H1 (cell line): Measurements from ENCODE around the gene VIPR2. TPM values are rescaled to one million over a fixed set of nuclear protein-coding genes. Genes with fewer than 3 reads are reported as not detected.

Source experiments
- CTCF ChIA-PET: fragments of 300-600 bp; sonication (Branson Sonifier 250); formaldehyde crosslinking; loops from one replicate; lab custom pipeline; 2021; ENCODE audit not compliant: partially characterized antibody; lab: Charles Lee
- POLR2A ChIA-PET: fragments of 300-600 bp; sonication (Branson Sonifier 250); formaldehyde crosslinking; loops from one replicate; lab custom pipeline; 2021; ENCODE audit warnings: inconsistent platforms; ENCODE audit not compliant: partially characterized antibody; lab: Charles Lee
- DNase-seq, 2 experiments: peaks; one replicate each; pipeline versions ENCODE4 v3.0.0 to v3.0.0-alpha.2; 2010 to 2022; ENCODE audit warnings: low spot score in 2 of 2, low read depth in 1 of 2, mixed read lengths in 1 of 2
- FAIRE-seq: peaks from 2 replicates; lab custom pipeline; 2011; peaks lifted over from hg19 to GRCh38; lab: Jason Lieb, UNC
- H2AFZ ChIP-seq: 2 replicates; pipeline ENCODE4 v1.8.1; 2012; ENCODE audit warnings: low read length, inconsistent platforms
- H2AK5ac ChIP-seq: 2 replicates; pipeline ENCODE4 v1.6.1; 2013; ENCODE audit warnings: low read depth, low read length
- H2BK120ac ChIP-seq: replicated peaks from 2 replicates; pipeline ENCODE3; 2013; ENCODE audit warnings: low read depth, low read length, inconsistent platforms
- H2BK12ac ChIP-seq: 2 replicates; pipeline ENCODE4 v1.6.1; 2013; ENCODE audit warnings: low read depth, low read length
- H2BK15ac ChIP-seq: 2 replicates; pipeline ENCODE4 v1.6.1; 2013; ENCODE audit warnings: low read length
- H2BK20ac ChIP-seq: 2 replicates; pipeline ENCODE4 v1.6.1; 2013; ENCODE audit warnings: low read length
- H2BK5ac ChIP-seq: 2 replicates; pipeline ENCODE4 v1.6.1; 2013; ENCODE audit warnings: low read depth, low read length
- H3K14ac ChIP-seq: 2 replicates; pipeline ENCODE4 v1.6.1; 2013; ENCODE audit warnings: inconsistent platforms; ENCODE audit not compliant: insufficient read length
- H3K18ac ChIP-seq: 2 replicates; pipeline ENCODE4 v1.6.1; 2013; ENCODE audit warnings: low read length; ENCODE audit errors: extremely low read depth
- H3K23ac ChIP-seq: 2 replicates; pipeline ENCODE4 v1.6.1; 2013; ENCODE audit warnings: inconsistent platforms; ENCODE audit not compliant: insufficient read length
- H3K23me2 ChIP-seq: 2 replicates; pipeline ENCODE4 v1.6.1; 2013; ENCODE audit warnings: low read depth, low read length
- H3K27ac ChIP-seq: 2 replicates; pipeline ENCODE4 v1.6.1; 2011; ENCODE audit warnings: low read depth, low read length, inconsistent platforms
- H3K27me3 ChIP-seq, 4 experiments: replicated peaks in 1 of 4; 1 replicate in 1 of 4; 2 replicates in 3 of 4; pipeline versions ENCODE4 v1.6.1 to v1.8.1; 2011 to 2013; ENCODE audit warnings: low read length in 3 of 4, mild to moderate bottlenecking in 3 of 4, inconsistent platforms in 2 of 4, mixed read lengths in 2 of 4, moderate library complexity in 1 of 4; ENCODE audit not compliant: control insufficient read depth in 3 of 4, insufficient read depth in 3 of 4; ENCODE audit errors: extremely low read depth in 1 of 4
- H3K36me3 ChIP-seq, 4 experiments: 2 replicates each; pipeline versions ENCODE4 v1.6.1 to v1.8.1; 2011 to 2013; ENCODE audit warnings: mild to moderate bottlenecking in 4 of 4, low read length in 3 of 4, moderate library complexity in 2 of 4, control low read depth in 1 of 4, inconsistent platforms in 1 of 4; ENCODE audit not compliant: insufficient read depth in 4 of 4, control insufficient read depth in 2 of 4
- H3K4ac ChIP-seq: replicated peaks from 2 replicates; pipeline ENCODE3; 2013; ENCODE audit warnings: low read length, low read depth, mixed read lengths, inconsistent platforms; ENCODE audit not compliant: insufficient read length
- H3K4me1 ChIP-seq, 4 experiments: replicated peaks in 1 of 4; 1 replicate in 1 of 4; 2 replicates in 3 of 4; pipeline versions ENCODE4 v1.6.1 to v1.8.1; 2011 to 2013; ENCODE audit warnings: low read length in 3 of 4, inconsistent platforms in 2 of 4, mixed read lengths in 1 of 4; ENCODE audit not compliant: insufficient read depth in 4 of 4, control insufficient read depth in 3 of 4
- H3K4me2 ChIP-seq, 2 experiments: 2 replicates each; pipeline versions ENCODE4 v1.6.1 to v1.8.1; 2011 to 2013; ENCODE audit warnings: low read depth in 2 of 2, low read length in 2 of 2, control low read depth in 1 of 2, inconsistent platforms in 1 of 2, mild to moderate bottlenecking in 1 of 2; ENCODE audit not compliant: insufficient read depth in 1 of 2
- H3K4me3 ChIP-seq, 4 experiments: fragments of 200-600, 300-600 bp in 1 of 4; sonication (generic), shearing (Covaris generic), sonication (Bioruptor Twin) in 1 of 4; 2 replicates each; pipeline versions ENCODE4 v1.5.1 to v1.8.1; 2011 to 2016; ENCODE audit warnings: low read length in 4 of 4, low read depth in 3 of 4, control low read depth in 2 of 4, inconsistent platforms in 2 of 4, mild to moderate bottlenecking in 2 of 4, mixed read lengths in 1 of 4, moderate library complexity in 1 of 4; ENCODE audit not compliant: insufficient read depth in 2 of 4; ENCODE audit errors: extremely low read depth in 1 of 4
- H3K56ac ChIP-seq: replicated peaks from 2 replicates; pipeline ENCODE3; 2013; ENCODE audit warnings: low read depth, mild to moderate bottlenecking, mixed read lengths, low read length, inconsistent platforms; ENCODE audit not compliant: insufficient read length
- H3K79me1 ChIP-seq: 2 replicates; pipeline ENCODE4 v1.6.1; 2013; ENCODE audit warnings: low read depth, low read length, control low read depth
- H3K79me2 ChIP-seq, 2 experiments: 2 replicates each; pipeline versions ENCODE4 v1.6.1 to v1.8.1; 2012 to 2013; ENCODE audit warnings: low read length in 2 of 2, mild to moderate bottlenecking in 2 of 2, inconsistent platforms in 1 of 2; ENCODE audit not compliant: insufficient read depth in 2 of 2, control insufficient read depth in 1 of 2
- H3K9ac ChIP-seq, 4 experiments: replicated peaks in 1 of 4; 1 replicate in 1 of 4; 2 replicates in 3 of 4; pipeline versions ENCODE4 v1.6.1 to v1.8.1; 2011 to 2013; ENCODE audit warnings: low read depth in 3 of 4, low read length in 3 of 4, control low read depth in 2 of 4, mild to moderate bottlenecking in 2 of 4, moderate library complexity in 2 of 4, inconsistent platforms in 1 of 4; ENCODE audit errors: extremely low read depth in 1 of 4
- H3K9me3 ChIP-seq, 2 experiments: 2 replicates each; pipeline versions ENCODE4 v1.6.1 to v1.8.1; 2012 to 2013; ENCODE audit warnings: mild to moderate bottlenecking in 2 of 2, moderate library complexity in 2 of 2, control low read depth in 1 of 2, inconsistent platforms in 1 of 2, low read depth in 1 of 2, low read length in 1 of 2, mixed read lengths in 1 of 2; ENCODE audit not compliant: insufficient read depth in 2 of 2
- H4K20me1 ChIP-seq, 2 experiments: replicated peaks in 1 of 2; 2 replicates each; pipeline versions ENCODE3 to v1.8.1; 2011 to 2013; ENCODE audit warnings: inconsistent platforms in 2 of 2, low read length in 2 of 2, mild to moderate bottlenecking in 1 of 2; ENCODE audit not compliant: insufficient read depth in 2 of 2, control insufficient read depth in 1 of 2
- H4K5ac ChIP-seq: 2 replicates; pipeline ENCODE4 v1.6.1; 2013; ENCODE audit warnings: low read length, low read depth, mixed read lengths, inconsistent platforms; ENCODE audit not compliant: insufficient read length
- H4K8ac ChIP-seq: 2 replicates; pipeline ENCODE4 v1.8.0; 2013; ENCODE audit warnings: mild to moderate bottlenecking, moderate library complexity, low read length, inconsistent platforms; ENCODE audit not compliant: insufficient read depth; ENCODE audit errors: extremely low read depth
- H4K91ac ChIP-seq: replicated peaks from 2 replicates; pipeline ENCODE3; 2013; ENCODE audit warnings: low read length, mixed read lengths, inconsistent platforms; ENCODE audit not compliant: insufficient read length
- CREB1 ChIP-seq: IDR thresholded peaks from 2 replicates; pipeline ENCODE4 v1.6.1; 2012; ENCODE audit warnings: inconsistent platforms
- CTCF ChIP-seq, 3 experiments: IDR thresholded peaks; 1 replicate in 2 of 3; 2 replicates in 1 of 3; pipeline versions ENCODE4 v1.5.1 to v1.6.1; 2011; ENCODE audit warnings: low read length in 3 of 3, mild to moderate bottlenecking in 3 of 3, inconsistent platforms in 2 of 3, low read depth in 1 of 3, moderate library complexity in 1 of 3; ENCODE audit not compliant: insufficient read depth in 1 of 3; ENCODE audit errors: control extremely low read depth in 1 of 3
- JUN ChIP-seq: IDR thresholded peaks from 2 replicates; pipeline ENCODE4 v1.6.1; 2011; ENCODE audit warnings: low read depth, mild to moderate bottlenecking, improper control_type of control experiment, low read length
- NRF1 ChIP-seq: IDR thresholded peaks from 2 replicates; pipeline ENCODE4 v1.6.1; 2011; ENCODE audit warnings: mild to moderate bottlenecking, low read depth, low read length, improper control_type of control experiment
- RFX5 ChIP-seq: IDR thresholded peaks from 2 replicates; pipeline ENCODE4 v1.6.1; 2011; ENCODE audit warnings: low read depth, low read length, improper control_type of control experiment, borderline replicate concordance
- RNF2 ChIP-seq: fragments of 200-900, 300-1000 bp; sonication (generic); IDR thresholded peaks from 2 replicates; pipeline ENCODE4 v1.7.1; 2016; ENCODE audit warnings: borderline replicate concordance, low read depth, mild to moderate bottlenecking, antibody characterized with exemption, low read length; ENCODE audit not compliant: poor library complexity, severe bottlenecking; ENCODE audit errors: missing control alignments
- SAP30 ChIP-seq: fragments of 300-600 bp; sonication (generic); IDR thresholded peaks from 2 replicates; pipeline ENCODE4 v1.7.1; 2012; ENCODE audit warnings: low read length, moderate library complexity, mild to moderate bottlenecking, inconsistent platforms; ENCODE audit not compliant: insufficient read depth, insufficient replicate concordance
- SP1 ChIP-seq: IDR thresholded peaks from 2 replicates; pipeline ENCODE4 v1.6.1; 2011; ENCODE audit warnings: low read depth, low read length
- SUZ12 ChIP-seq: fragments of 200-600 bp; sonication (generic); IDR thresholded peaks from 2 replicates; pipeline ENCODE4 v1.6.1; 2012; ENCODE audit warnings: mild to moderate bottlenecking, inconsistent platforms, low read length, moderate library complexity, mixed read lengths
- TAF1 ChIP-seq: IDR thresholded peaks from 2 replicates; pipeline ENCODE4 v1.6.1; 2011; ENCODE audit warnings: mild to moderate bottlenecking, low read depth, low read length
- TAF7 ChIP-seq: optimal IDR thresholded peaks from 2 replicates; pipeline ENCODE3; 2011; ENCODE audit warnings: low read depth, mild to moderate bottlenecking, inconsistent platforms, low read length, moderate library complexity, borderline replicate concordance
- TCF12 ChIP-seq: IDR thresholded peaks from 2 replicates; pipeline ENCODE4 v1.6.1; 2011; ENCODE audit warnings: low read depth, mild to moderate bottlenecking, low read length
- WGBS, 2 experiments: shearing (Covaris generic) in 1 of 2; methylation state at CpG; one replicate each; pipeline versions ENCODE4 v1.1.6 to v1.1.7; 2013 to 2015; ENCODE audit warnings: low lambda C conversion rate in 2 of 2, mixed read lengths in 2 of 2, inconsistent platforms in 1 of 2, low coverage in 1 of 2, missing lambda C conversion rate in 1 of 2; ENCODE audit not compliant: insufficient replicate concordance in 2 of 2, insufficient coverage in 1 of 2, insufficient read length in 1 of 2; ENCODE audit errors: extremely low coverage in 1 of 2, missing lambda C conversion rate in 1 of 2; 5-methylcytosine and 5-hydroxymethylcytosine counted together
- polyA plus RNA-seq, 7 experiments: library from polyadenylated mRNA; depleted of rRNA in 3 of 7; stranded (reverse) in 5 of 7; unstranded in 2 of 7; fragments of >200 nt in 5 of 7; fragments of 200-250 nt in 2 of 7; gene quantifications; 1 replicate in 5 of 7; 2 replicates in 1 of 7; 4 replicates in 1 of 7; pipeline versions ENCODE4 v1.2.1 to v1.2.3, GENCODE V29; 2011 to 2013; ENCODE audit warnings: missing spikeins in 2 of 7, mixed read lengths in 2 of 7
- total RNA-seq: library from RNA; stranded (reverse); fragmentation: NEBNext Ultra II Directional; extraction: Animal tissue kit (Norgen Biotek cat#: 25700); gene quantifications from 2 replicates; pipeline ENCODE4 v1.2.1, GENCODE V29; 2021

The VIPR2 gene
- total and polyA plus RNA-seq, 2 of the 8 experiments (the other 6 are each of a cell fraction or from before 2014, with no cell fraction given): 2.4 to 6.3 TPM

- H2BK15ac ChIP-seq: no peak overlapping the region
- no peak for DNase-seq
- no peak overlapping the region for H3K4ac ChIP-seq
- no peak overlapping the region for H4K5ac ChIP-seq
- 0 out of 7 replicates have a peak, but pooled peaks cover 0 to 2% (median 0%) of the 10 kb centered on the region in 4 experiments for H3K4me1 ChIP-seq
- H4K8ac ChIP-seq: no peak overlapping the region
- H3K36me3 ChIP-seq: no peaks in the 10 kb centered on the region
- no peaks in the 10 kb centered on the region for H3K9me3 ChIP-seq
- no peak overlapping the region for H3K56ac ChIP-seq
- no peak for FAIRE-seq
- ChIA-PET CTCF (no interaction called here), POLR2A (no interaction called here)
- H2BK5ac ChIP-seq: no peak overlapping the region
- no peak overlapping the region for H3K4me3 ChIP-seq
- no peak overlapping the region for H3K9ac ChIP-seq
- H3K27ac ChIP-seq: no peak overlapping the region
- no peak overlapping the region for H4K91ac ChIP-seq
- no peak overlapping the region for H2BK20ac ChIP-seq
- no peaks in the 10 kb centered on the region for H3K79me1 ChIP-seq
- H3K23me2 ChIP-seq: no peaks in the 10 kb centered on the region
- H3K14ac ChIP-seq: no peak overlapping the region
- H3K27me3 ChIP-seq: no peaks in the 10 kb centered on the region; a peak in 1 of 7 replicates
- 88% methylated on average over 17 of the region's 31 CpGs; no CpG with 5 or more reads in 1 of the 2 experiments for WGBS, 2 experiments
- H2AFZ ChIP-seq: no peak overlapping the region
- no peak overlapping the region for H2BK120ac ChIP-seq
- H3K23ac ChIP-seq: no peak overlapping the region
- H3K79me2 ChIP-seq: no peaks in the 10 kb centered on the region
- H2BK12ac ChIP-seq: no peak overlapping the region
- no peak overlapping the region for H2AK5ac ChIP-seq
- no peak overlapping the region for H3K4me2 ChIP-seq
- H4K20me1 ChIP-seq: no peaks in the 10 kb centered on the region
- H3K18ac ChIP-seq: no peak overlapping the region
- TF ChIP-seq TAF1 (no peak), NRF1 (no peak), SP1 (no peak), CTCF (IDR thresholded peaks at IDR 0.05; ENCODE audit: control extremely low read depth in 1 of 3, insufficient read depth in 1 of 3, low read depth in 1 of 3, low read length in 3 of 3) (no peak), TCF12 (no peak), SUZ12 (no peak), SAP30 (no peak), CREB1 (no peak), RFX5 (no peak), RNF2 (no peak), JUN (no peak), TAF7 (no peak)
These were observed 138.0 kb downstream of the VIPR2 start for GRCh38 chr7:159006610-159007130.
